Caco-2 (cell line): ENCODE data around the gene PPM1F. TPM values are rescaled to one million over a fixed set of nuclear protein-coding genes. Genes with fewer than 3 reads are reported as not detected.

ENCODE experiments used
- BruUV-seq: library from RNA; stranded (reverse); fragments of 400-500 nt; replicated peaks from 2 replicates; lab custom pipeline; 2021; lab: Mats Ljungman, UMichigan
- CTCF ChIA-PET: fragments of 300-600 bp; sonication (Branson Sonifier 250); formaldehyde crosslinking; loops from one replicate; lab custom pipeline; 2022; ENCODE audit warnings: antibody characterized with exemption; lab: Charles Lee
- POLR2A ChIA-PET: fragments of 300-600 bp; sonication (Branson Sonifier 250); formaldehyde crosslinking; loops from one replicate; lab custom pipeline; 2022; ENCODE audit warnings: antibody characterized with exemption; lab: Charles Lee
- DNase-seq, 2 experiments: peaks; one replicate each; pipeline versions ENCODE4 v3.0.0 to v3.0.0-alpha.2; 2020 to 2022
- H3K27me3 ChIP-seq: replicated peaks from 2 replicates; pipeline ENCODE4 v1.6.0; 2011; ENCODE audit warnings: low read length; ENCODE audit not compliant: control insufficient read depth, insufficient read depth
- H3K36me3 ChIP-seq: 2 replicates; pipeline ENCODE4 v1.5.1; 2011; ENCODE audit warnings: low read length; ENCODE audit not compliant: control insufficient read depth, insufficient read depth
- H3K4me1 ChIP-seq: fragments of 250-450 bp; sonication (Bioruptor Pico); 2 replicates; pipeline ENCODE4 v1.5.1; 2020; ENCODE audit warnings: mild to moderate bottlenecking
- H3K4me3 ChIP-seq: 2 replicates; pipeline ENCODE4 v1.5.1; 2011; ENCODE audit warnings: low read depth, mild to moderate bottlenecking, control low read depth, low read length
- H3K9me3 ChIP-seq: fragments of 250-450 bp; sonication (Bioruptor Pico); 2 replicates; pipeline ENCODE4 v1.5.1; 2020; ENCODE audit warnings: mild to moderate bottlenecking, moderate library complexity
- H3K27ac Mint-ChIP-seq: one replicate; pipeline ENCODE4 v1.8.0; 2022; ENCODE audit warnings: mixed read lengths; ENCODE audit not compliant: unreplicated experiment
- H3K27me3 Mint-ChIP-seq: one replicate; pipeline ENCODE4 v1.8.0; 2022; ENCODE audit warnings: mixed read lengths; ENCODE audit not compliant: insufficient read depth, unreplicated experiment
- H3K36me3 Mint-ChIP-seq: one replicate; pipeline ENCODE4 v1.8.0; 2022; ENCODE audit warnings: mild to moderate bottlenecking, mixed read lengths; ENCODE audit not compliant: insufficient read depth, unreplicated experiment
- H3K4me1 Mint-ChIP-seq: one replicate; pipeline ENCODE4 v1.8.0; 2022; ENCODE audit warnings: low read depth, mixed read lengths; ENCODE audit not compliant: unreplicated experiment
- H3K4me3 Mint-ChIP-seq: one replicate; pipeline ENCODE4 v1.8.0; 2022; ENCODE audit warnings: mild to moderate bottlenecking, moderate library complexity, mixed read lengths; ENCODE audit not compliant: unreplicated experiment
- H3K9me3 Mint-ChIP-seq: one replicate; pipeline ENCODE4 v1.8.0; 2022; ENCODE audit warnings: mixed read lengths; ENCODE audit not compliant: unreplicated experiment
- intact Hi-C: fragments of 100-400 bp; cut with micrococcal nuclease; formaldehyde crosslinking; loops from one replicate; pipeline ENCODE4 v1.10.0; 2022; ENCODE audit not compliant: unreplicated experiment
- total RNA-seq: library from RNA; stranded (reverse); gene quantifications from 2 replicates; pipeline ENCODE4 v1.2.3, GENCODE V29; 2022
- TF ChIP-seq, protein P1 (sequence below), 2 experiments: fragments of 200-600 bp in 1 of 2; IDR thresholded peaks; 1 replicate in 1 of 2; 2 replicates in 1 of 2; pipeline versions ENCODE4 v1.5.1 to v1.8.0; 2011 to 2022; ENCODE audit warnings: antibody characterized with exemption in 1 of 2, control low read depth in 1 of 2, inconsistent platforms in 1 of 2, low read depth in 1 of 2, low read length in 1 of 2, mild to moderate bottlenecking in 1 of 2, moderate library complexity in 1 of 2; ENCODE audit not compliant: insufficient read depth in 1 of 2, severe bottlenecking in 1 of 2, unreplicated experiment in 1 of 2

The PPM1F gene
- total RNA-seq, 1 experiment from 2014 or later = 25.8 TPM

DNA sequence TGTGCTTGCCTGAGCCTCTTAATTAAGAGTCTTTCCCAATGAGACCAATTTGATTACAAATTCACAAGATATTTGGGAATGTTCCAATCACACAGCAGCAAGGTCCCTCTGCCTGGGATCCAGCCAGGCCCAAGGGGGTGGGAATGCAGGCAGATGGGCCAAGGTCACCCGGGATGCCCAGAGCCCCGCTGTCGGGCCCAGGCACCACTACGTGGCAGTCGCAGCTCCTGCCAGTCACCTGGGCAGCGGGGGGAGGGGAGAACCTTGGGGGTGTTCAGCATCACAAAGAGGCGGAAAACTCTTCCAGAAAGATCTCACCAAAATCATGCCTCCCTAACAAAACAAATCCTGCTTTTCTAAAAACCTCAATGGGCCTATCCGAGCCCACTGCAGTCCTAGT is 30.9 kb downstream of the PPM1F start:
- Mint-ChIP-seq H3K4me1 (no peaks in the 10 kb centered on the region), H3K9me3 (no peaks in the 10 kb centered on the region), H3K4me3 (no peak overlapping the region), H3K36me3 (no peaks in the 10 kb centered on the region), H3K27me3 (no peaks in the 10 kb centered on the region), H3K27ac (no peak overlapping the region)
- H3K27me3 ChIP-seq = no peaks in the 10 kb centered on the region
- H3K4me3 ChIP-seq = no peak overlapping the region
- BruUV-seq = no TSS peak
- intact Hi-C loops = no loop called here
- DNase-seq = no peak
- TF ChIP-seq, protein P1, sequence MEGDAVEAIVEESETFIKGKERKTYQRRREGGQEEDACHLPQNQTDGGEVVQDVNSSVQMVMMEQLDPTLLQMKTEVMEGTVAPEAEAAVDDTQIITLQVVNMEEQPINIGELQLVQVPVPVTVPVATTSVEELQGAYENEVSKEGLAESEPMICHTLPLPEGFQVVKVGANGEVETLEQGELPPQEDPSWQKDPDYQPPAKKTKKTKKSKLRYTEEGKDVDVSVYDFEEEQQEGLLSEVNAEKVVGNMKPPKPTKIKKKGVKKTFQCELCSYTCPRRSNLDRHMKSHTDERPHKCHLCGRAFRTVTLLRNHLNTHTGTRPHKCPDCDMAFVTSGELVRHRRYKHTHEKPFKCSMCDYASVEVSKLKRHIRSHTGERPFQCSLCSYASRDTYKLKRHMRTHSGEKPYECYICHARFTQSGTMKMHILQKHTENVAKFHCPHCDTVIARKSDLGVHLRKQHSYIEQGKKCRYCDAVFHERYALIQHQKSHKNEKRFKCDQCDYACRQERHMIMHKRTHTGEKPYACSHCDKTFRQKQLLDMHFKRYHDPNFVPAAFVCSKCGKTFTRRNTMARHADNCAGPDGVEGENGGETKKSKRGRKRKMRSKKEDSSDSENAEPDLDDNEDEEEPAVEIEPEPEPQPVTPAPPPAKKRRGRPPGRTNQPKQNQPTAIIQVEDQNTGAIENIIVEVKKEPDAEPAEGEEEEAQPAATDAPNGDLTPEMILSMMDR (IDR thresholded peaks at IDR 0.05; ENCODE audit: insufficient read depth in 1 of 2, low read depth in 1 of 2, low read length in 1 of 2, severe bottlenecking in 1 of 2, unreplicated experiment in 1 of 2) = no peak
- CTCF ChIA-PET = no interaction called here
- H3K9me3 ChIP-seq = no peaks in the 10 kb centered on the region
- H3K4me1 ChIP-seq = no peaks in the 10 kb centered on the region
- H3K36me3 ChIP-seq = no peaks in the 10 kb centered on the region
- POLR2A ChIA-PET = no interaction called here

DNA sequence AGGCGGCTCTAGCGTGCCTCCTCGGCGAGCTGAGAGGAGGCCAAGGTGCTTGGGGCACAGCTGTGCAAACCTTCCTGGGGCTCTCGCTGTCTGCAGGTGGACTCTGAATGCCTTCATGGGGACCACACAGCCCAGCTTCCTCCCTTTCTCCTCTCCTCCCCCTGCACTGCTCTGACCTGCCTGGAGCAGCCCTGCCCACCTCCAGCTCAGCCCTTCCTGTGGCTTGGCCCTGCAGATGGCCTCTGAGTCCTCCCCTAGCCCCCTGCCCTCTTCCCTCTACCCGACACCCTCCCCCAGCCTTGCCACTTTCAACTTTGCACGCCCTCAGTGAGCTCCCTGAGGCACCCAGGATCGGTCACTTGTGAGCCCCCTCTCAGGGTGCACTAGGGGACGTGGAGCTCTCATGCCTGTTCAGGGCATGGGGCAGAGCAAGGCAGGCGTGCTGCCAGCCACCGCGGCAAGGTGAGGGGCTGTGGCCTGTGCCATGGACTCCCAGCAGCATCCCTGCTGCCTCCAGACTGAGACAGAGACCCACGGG is 31.4 kb downstream of the PPM1F start:
- ChIA-PET CTCF (no interaction called here), POLR2A (no interaction called here)
- no peaks in the 10 kb centered on the region for H3K4me1 Mint-ChIP-seq

DNA sequence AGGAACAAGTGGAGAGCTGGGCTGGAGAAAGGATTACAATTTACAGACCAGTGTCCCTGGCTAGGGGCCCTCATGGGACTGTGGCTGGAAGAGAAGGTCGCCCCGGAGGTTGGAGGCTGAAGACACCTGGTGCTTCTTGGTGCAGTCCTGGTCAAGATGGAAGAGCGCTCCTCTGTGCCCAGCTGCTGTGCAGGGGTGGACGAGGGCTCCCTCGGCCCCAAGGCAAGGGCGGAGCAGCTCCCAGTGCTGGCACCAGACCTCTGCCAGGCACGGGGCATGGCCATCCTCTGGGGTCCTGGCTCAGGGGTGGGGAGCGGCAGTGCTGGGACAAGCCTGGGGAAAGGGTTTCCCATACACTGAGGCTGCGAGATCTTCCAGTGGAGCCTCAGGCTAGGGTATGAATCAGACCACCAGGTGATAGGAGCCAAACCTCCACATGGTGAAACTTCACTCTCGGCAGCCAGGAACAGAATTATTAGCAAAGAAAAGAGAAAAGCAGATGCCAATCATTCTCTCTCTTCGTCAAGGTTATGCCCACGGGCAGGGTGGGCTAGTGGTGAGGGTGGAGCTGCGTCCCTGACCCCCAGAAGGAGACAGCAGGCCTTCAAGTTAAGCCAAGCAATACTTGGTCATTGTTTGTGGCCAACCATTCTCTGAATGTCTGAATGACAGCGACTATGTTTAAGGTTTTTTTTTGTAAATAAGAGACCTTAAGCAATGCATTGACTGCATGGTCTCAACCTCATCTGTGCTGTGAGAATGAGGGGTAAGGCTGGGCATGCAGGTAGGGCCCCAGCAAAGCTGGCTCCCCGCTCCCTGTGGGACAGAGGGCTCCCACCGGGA is 32.1 kb downstream of the PPM1F start:
- Histone ChIP-seq H3K9me3 (no peaks in the 10 kb centered on the region), H3K4me3 (no peak overlapping the region), H3K36me3 (no peaks in the 10 kb centered on the region), H3K4me1 (no peaks in the 10 kb centered on the region), H3K27me3 (no peaks in the 10 kb centered on the region)
- no peak overlapping the region for H3K4me3 Mint-ChIP-seq
- H3K27me3 Mint-ChIP-seq = no peaks in the 10 kb centered on the region
- H3K36me3 Mint-ChIP-seq = no peaks in the 10 kb centered on the region
- intact Hi-C loops = no loop called here
- H3K9me3 Mint-ChIP-seq = no peaks in the 10 kb centered on the region
- TF ChIP-seq, protein P1 (IDR thresholded peaks at IDR 0.05; ENCODE audit: insufficient read depth in 1 of 2, low read depth in 1 of 2, low read length in 1 of 2, severe bottlenecking in 1 of 2, unreplicated experiment in 1 of 2) = no peak
- no peak overlapping the region for H3K27ac Mint-ChIP-seq
- POLR2A ChIA-PET = no interaction called here
- no peak for DNase-seq
- CTCF ChIA-PET = no interaction called here
- no peaks in the 10 kb centered on the region for H3K4me1 Mint-ChIP-seq
- BruUV-seq = no TSS peak

More for the DNA sequence above, 31.4 kb downstream of the PPM1F start:
- TF ChIP-seq, protein P1 (IDR thresholded peaks at IDR 0.05; ENCODE audit: insufficient read depth in 1 of 2, low read depth in 1 of 2, low read length in 1 of 2, severe bottlenecking in 1 of 2, unreplicated experiment in 1 of 2) = no peak
- no peaks in the 10 kb centered on the region for H3K4me1 ChIP-seq
- H3K4me3 ChIP-seq = no peak overlapping the region
- H3K4me3 Mint-ChIP-seq = no peak overlapping the region
- no peaks in the 10 kb centered on the region for H3K27me3 ChIP-seq
- no peaks in the 10 kb centered on the region for H3K36me3 Mint-ChIP-seq
- no peaks in the 10 kb centered on the region for H3K9me3 Mint-ChIP-seq
- intact Hi-C loops = no loop called here
- H3K36me3 ChIP-seq = no peaks in the 10 kb centered on the region
- no peak overlapping the region for H3K27ac Mint-ChIP-seq
- no peaks in the 10 kb centered on the region for H3K27me3 Mint-ChIP-seq
- no TSS peak for BruUV-seq
- no peaks in the 10 kb centered on the region for H3K9me3 ChIP-seq
- DNase-seq = no peak
